WTC11 (cell line): ENCODE measurements around the gene TMF1. TPM values are rescaled to one million over a fixed set of nuclear protein-coding genes. Genes with fewer than 3 reads are reported as not detected.

Experiments used
- ATAC-seq: fragments of 200-7000 bp; cut with Tn5 transposase; 2 replicates; pipeline ENCODE4 v1.10.0; 2021; ENCODE audit warnings: mild to moderate bottlenecking, moderate library complexity
- CTCF ChIA-PET: fragments of 300-600 bp; sonication (Branson Sonifier 250); formaldehyde crosslinking; loops from one replicate; lab custom pipeline; 2021; ENCODE audit warnings: antibody characterized with exemption; lab: Charles Lee
- POLR2A ChIA-PET: fragments of 350-600 bp; sonication (Branson Sonifier 250); formaldehyde crosslinking; loops from one replicate; lab custom pipeline; 2021; ENCODE audit warnings: antibody characterized with exemption; lab: Charles Lee
- DNase-seq: peaks from one replicate; pipeline ENCODE4 v3.0.0; 2021; ENCODE audit warnings: low spot score
- H3K27ac Mint-ChIP-seq: 2 replicates; pipeline ENCODE4 v1.8.0; 2021; ENCODE audit warnings: mixed read lengths
- H3K27me3 Mint-ChIP-seq: 2 replicates; pipeline ENCODE4 v1.8.0; 2021; ENCODE audit warnings: low read depth, mild to moderate bottlenecking, moderate library complexity, mixed read lengths
- H3K36me3 Mint-ChIP-seq: 2 replicates; pipeline ENCODE4 v1.8.0; 2021; ENCODE audit warnings: mixed read lengths
- H3K4me1 Mint-ChIP-seq: 2 replicates; pipeline ENCODE4 v1.8.0; 2022; ENCODE audit warnings: mixed read lengths
- H3K4me3 Mint-ChIP-seq: 2 replicates; pipeline ENCODE4 v1.8.0; 2021; ENCODE audit warnings: mild to moderate bottlenecking, moderate library complexity, mixed read lengths
- H3K9me3 Mint-ChIP-seq: 2 replicates; pipeline ENCODE4 v1.8.0; 2021; ENCODE audit warnings: mixed read lengths
- CREM ChIP-seq: sonication (generic); formaldehyde crosslinking; IDR thresholded peaks from 2 replicates; pipeline ENCODE4 v1.8.1; 2022; ENCODE audit warnings: mild to moderate bottlenecking, missing genetic modification reagents, moderate library complexity
- E2F1 ChIP-seq: sonication (generic); formaldehyde crosslinking; IDR thresholded peaks from 2 replicates; pipeline ENCODE4 v1.8.0; 2022; ENCODE audit warnings: mild to moderate bottlenecking, missing genetic modification reagents
- ELF4 ChIP-seq: sonication (generic); formaldehyde crosslinking; IDR thresholded peaks from 2 replicates; pipeline ENCODE4 v1.8.1; 2022; ENCODE audit warnings: low read depth, mild to moderate bottlenecking, moderate library complexity, missing genetic modification reagents
- EMX1 ChIP-seq: fragments of 250-450 bp; sonication (Bioruptor Pico); IDR thresholded peaks from 2 replicates; pipeline ENCODE4 v1.8.0; 2021; ENCODE audit warnings: mild to moderate bottlenecking
- GABPB1 ChIP-seq: sonication (generic); formaldehyde crosslinking; IDR thresholded peaks from 2 replicates; pipeline ENCODE4 v1.8.1; 2023; ENCODE audit warnings: mild to moderate bottlenecking, missing genetic modification reagents
- HMGA2 ChIP-seq: fragments of 250-450 bp; sonication (Bioruptor Pico); IDR thresholded peaks from 2 replicates; pipeline ENCODE4 v1.4.0; 2021; ENCODE audit warnings: mild to moderate bottlenecking, moderate library complexity
- IRF2 ChIP-seq: sonication (generic); formaldehyde crosslinking; IDR thresholded peaks from 2 replicates; pipeline ENCODE4 v1.8.0; 2022; ENCODE audit warnings: low read depth, missing genetic modification reagents, borderline replicate concordance
- JUN ChIP-seq: sonication (generic); formaldehyde crosslinking; IDR thresholded peaks from 2 replicates; pipeline ENCODE4 v1.8.0; 2023; ENCODE audit warnings: mild to moderate bottlenecking, missing genetic modification reagents
- KAT7 ChIP-seq: sonication (generic); formaldehyde crosslinking; IDR thresholded peaks from 2 replicates; pipeline ENCODE4 v1.8.1; 2023; ENCODE audit warnings: missing genetic modification reagents, mild to moderate bottlenecking, borderline replicate concordance
- MXD4 ChIP-seq: fragments of 250-450 bp; sonication (Bioruptor Pico); IDR thresholded peaks from 2 replicates; pipeline ENCODE4 v1.8.0; 2021; ENCODE audit warnings: mild to moderate bottlenecking, moderate library complexity, borderline replicate concordance
- MYBL2 ChIP-seq: sonication (generic); formaldehyde crosslinking; IDR thresholded peaks from 2 replicates; pipeline ENCODE4 v1.8.1; 2023; ENCODE audit warnings: mild to moderate bottlenecking, moderate library complexity, missing genetic modification reagents
- SMAD3 ChIP-seq: sonication (generic); formaldehyde crosslinking; IDR thresholded peaks from 2 replicates; pipeline ENCODE4 v1.8.0; 2022; ENCODE audit warnings: missing genetic modification reagents, mild to moderate bottlenecking, borderline replicate concordance
- SP1 ChIP-seq: sonication (generic); formaldehyde crosslinking; conservative IDR thresholded peaks from 2 replicates; pipeline ENCODE4 v1.8.1; 2022; ENCODE audit warnings: missing genetic modification reagents
- TCF7 ChIP-seq: sonication (generic); formaldehyde crosslinking; IDR thresholded peaks from 2 replicates; pipeline ENCODE4 v1.8.0; 2022; ENCODE audit warnings: mild to moderate bottlenecking, low read depth, missing genetic modification reagents, moderate library complexity
- TEAD1 ChIP-seq: sonication (generic); formaldehyde crosslinking; IDR thresholded peaks from 2 replicates; pipeline ENCODE4 v1.8.0; 2022; ENCODE audit warnings: mild to moderate bottlenecking, missing genetic modification reagents
- TP53 ChIP-seq: sonication (generic); formaldehyde crosslinking; IDR thresholded peaks from 2 replicates; pipeline ENCODE4 v1.8.1; 2023; ENCODE audit warnings: mild to moderate bottlenecking, missing genetic modification reagents
- ZNF219 ChIP-seq: sonication (generic); formaldehyde crosslinking; IDR thresholded peaks from 2 replicates; pipeline ENCODE4 v1.8.0; 2023; ENCODE audit warnings: missing genetic modification reagents, mild to moderate bottlenecking, borderline replicate concordance
- ZNF232 ChIP-seq: sonication (generic); formaldehyde crosslinking; IDR thresholded peaks from 2 replicates; pipeline ENCODE4 v1.8.0; 2022; ENCODE audit warnings: mild to moderate bottlenecking, missing genetic modification reagents
- ZNF671 ChIP-seq: fragments of 250-450 bp; sonication (Bioruptor Pico); IDR thresholded peaks from 2 replicates; pipeline ENCODE4 v1.8.0; 2021; ENCODE audit warnings: mild to moderate bottlenecking
- total RNA-seq: library from RNA; stranded (reverse); gene quantifications from 3 replicates; pipeline ENCODE4 v1.2.3, GENCODE V29; 2021
- TF ChIP-seq, protein P1 (sequence below): sonication (generic); formaldehyde crosslinking; IDR thresholded peaks from 2 replicates; pipeline ENCODE4 v1.8.0; 2022; ENCODE audit warnings: missing genetic modification reagents
- TF ChIP-seq, protein P2 (sequence below): sonication (generic); formaldehyde crosslinking; IDR thresholded peaks from 2 replicates; pipeline ENCODE4 v1.8.1; 2022; ENCODE audit warnings: mild to moderate bottlenecking, moderate library complexity, missing genetic modification reagents
- TF ChIP-seq, protein P3 (sequence below): fragments of 250-450 bp; sonication (Bioruptor Pico); IDR thresholded peaks from 2 replicates; pipeline ENCODE4 v1.9.0; 2021; ENCODE audit warnings: mild to moderate bottlenecking, borderline replicate concordance

TMF1 gene
- total RNA-seq, 1 experiment from 2014 or later: 23.9 TPM

DNA sequence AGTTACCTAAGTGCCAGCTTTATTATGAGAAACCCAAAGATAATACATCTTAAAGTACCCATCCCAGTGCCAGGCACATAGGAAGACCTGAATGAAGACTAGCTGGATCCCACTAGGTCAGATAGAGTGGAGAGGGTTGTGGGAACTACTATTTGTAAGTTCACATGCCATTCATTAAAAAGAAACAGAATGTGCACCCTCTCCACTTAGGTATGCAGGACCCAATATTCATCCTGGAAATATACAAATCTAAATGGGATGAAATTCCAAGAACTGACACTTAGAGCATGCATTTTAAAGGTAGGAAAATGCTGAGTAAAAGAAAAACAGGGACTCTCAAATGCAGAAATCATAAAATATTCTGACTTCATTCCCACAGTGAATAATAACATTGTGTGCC, 53.0 kb downstream of the TMF1 start:
- no peak overlapping the region for H3K27ac Mint-ChIP-seq
- no peak for TF ChIP-seq GABPB1 (CRISPR knock-in tag)
- no peak for TF ChIP-seq KAT7 (CRISPR knock-in tag)
- no peak for TF ChIP-seq EMX1 (CRISPR knock-in tag)
- no peak for TF ChIP-seq HMGA2 (CRISPR knock-in tag)
- no peak for TF ChIP-seq TEAD1
- TF ChIP-seq, protein P1, sequence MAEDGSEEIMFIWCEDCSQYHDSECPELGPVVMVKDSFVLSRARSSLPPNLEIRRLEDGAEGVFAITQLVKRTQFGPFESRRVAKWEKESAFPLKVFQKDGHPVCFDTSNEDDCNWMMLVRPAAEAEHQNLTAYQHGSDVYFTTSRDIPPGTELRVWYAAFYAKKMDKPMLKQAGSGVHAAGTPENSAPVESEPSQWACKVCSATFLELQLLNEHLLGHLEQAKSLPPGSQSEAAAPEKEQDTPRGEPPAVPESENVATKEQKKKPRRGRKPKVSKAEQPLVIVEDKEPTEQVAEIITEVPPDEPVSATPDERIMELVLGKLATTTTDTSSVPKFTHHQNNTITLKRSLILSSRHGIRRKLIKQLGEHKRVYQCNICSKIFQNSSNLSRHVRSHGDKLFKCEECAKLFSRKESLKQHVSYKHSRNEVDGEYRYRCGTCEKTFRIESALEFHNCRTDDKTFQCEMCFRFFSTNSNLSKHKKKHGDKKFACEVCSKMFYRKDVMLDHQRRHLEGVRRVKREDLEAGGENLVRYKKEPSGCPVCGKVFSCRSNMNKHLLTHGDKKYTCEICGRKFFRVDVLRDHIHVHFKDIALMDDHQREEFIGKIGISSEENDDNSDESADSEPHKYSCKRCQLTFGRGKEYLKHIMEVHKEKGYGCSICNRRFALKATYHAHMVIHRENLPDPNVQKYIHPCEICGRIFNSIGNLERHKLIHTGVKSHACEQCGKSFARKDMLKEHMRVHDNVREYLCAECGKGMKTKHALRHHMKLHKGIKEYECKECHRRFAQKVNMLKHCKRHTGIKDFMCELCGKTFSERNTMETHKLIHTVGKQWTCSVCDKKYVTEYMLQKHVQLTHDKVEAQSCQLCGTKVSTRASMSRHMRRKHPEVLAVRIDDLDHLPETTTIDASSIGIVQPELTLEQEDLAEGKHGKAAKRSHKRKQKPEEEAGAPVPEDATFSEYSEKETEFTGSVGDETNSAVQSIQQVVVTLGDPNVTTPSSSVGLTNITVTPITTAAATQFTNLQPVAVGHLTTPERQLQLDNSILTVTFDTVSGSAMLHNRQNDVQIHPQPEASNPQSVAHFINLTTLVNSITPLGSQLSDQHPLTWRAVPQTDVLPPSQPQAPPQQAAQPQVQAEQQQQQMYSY (CRISPR knock-in tag): no peak
- no peak for TF ChIP-seq ZNF671 (CRISPR knock-in tag)
- no peak for TF ChIP-seq CREM (CRISPR knock-in tag)
- TF ChIP-seq, protein P2, sequence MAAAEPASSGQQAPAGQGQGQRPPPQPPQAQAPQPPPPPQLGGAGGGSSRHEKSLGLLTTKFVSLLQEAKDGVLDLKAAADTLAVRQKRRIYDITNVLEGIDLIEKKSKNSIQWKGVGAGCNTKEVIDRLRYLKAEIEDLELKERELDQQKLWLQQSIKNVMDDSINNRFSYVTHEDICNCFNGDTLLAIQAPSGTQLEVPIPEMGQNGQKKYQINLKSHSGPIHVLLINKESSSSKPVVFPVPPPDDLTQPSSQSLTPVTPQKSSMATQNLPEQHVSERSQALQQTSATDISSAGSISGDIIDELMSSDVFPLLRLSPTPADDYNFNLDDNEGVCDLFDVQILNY (CRISPR knock-in tag): no peak
- TF ChIP-seq ZNF219 (CRISPR knock-in tag): no peak
- TF ChIP-seq MXD4: no peak
- TF ChIP-seq MYBL2: no peak
- POLR2A ChIA-PET: no interaction called here
- CTCF ChIA-PET: interaction anchor here (1.1 kb wide), 1 partner anchor 14 kb away, joined by 4 read pairs; the partner anchor contains the start of gene EOGT
- DNase-seq (no peak), ATAC-seq (no peak)
- no peaks in the 10 kb centered on the region for H3K27me3 Mint-ChIP-seq
- no peak overlapping the region for H3K4me3 Mint-ChIP-seq
- no peaks in the 10 kb centered on the region for H3K4me1 Mint-ChIP-seq
- H3K36me3 Mint-ChIP-seq: peaks cover 62% of the 10 kb centered on the region
- no peaks in the 10 kb centered on the region for H3K9me3 Mint-ChIP-seq

DNA sequence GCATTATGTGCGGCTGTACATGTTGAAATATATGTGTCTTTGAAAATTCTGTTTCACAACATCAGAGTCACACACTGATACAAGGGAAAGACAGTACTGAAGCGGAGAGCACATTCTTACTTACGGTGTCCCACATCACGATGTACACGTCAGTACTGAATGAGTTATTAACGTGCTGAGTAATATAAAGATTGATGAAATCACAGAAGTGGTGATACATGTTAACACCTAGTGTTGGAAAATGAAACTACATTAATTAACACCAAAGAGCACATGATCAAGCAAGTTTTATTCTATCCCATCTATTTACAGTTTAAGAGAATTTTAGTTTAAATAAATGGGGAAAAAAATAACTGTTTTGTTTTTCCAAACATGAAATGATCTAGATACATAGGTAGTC, 54.2 kb downstream of the TMF1 start:
- no peak for ATAC-seq
- Mint-ChIP-seq H3K9me3 (peaks cover 8% of the 10 kb centered on the region), H3K36me3 (peaks cover 63% of the 10 kb centered on the region), H3K27ac (peak overlapping the region; percentile 54; the same call in 1 of the 2 replicates), H3K4me3 (no peak overlapping the region), H3K4me1 (no peaks in the 10 kb centered on the region), H3K27me3 (no peaks in the 10 kb centered on the region)
- DNase-seq: no peak
- ChIA-PET CTCF (no interaction called here), POLR2A (no interaction called here)
- TF ChIP-seq TP53 (CRISPR knock-in tag): no peak
- no peak for TF ChIP-seq CREM (CRISPR knock-in tag)
- no peak for TF ChIP-seq ELF4 (CRISPR knock-in tag)
- no peak for TF ChIP-seq JUN (CRISPR knock-in tag)
- no peak for TF ChIP-seq SMAD3 (CRISPR knock-in tag)
- TF ChIP-seq, protein P3, sequence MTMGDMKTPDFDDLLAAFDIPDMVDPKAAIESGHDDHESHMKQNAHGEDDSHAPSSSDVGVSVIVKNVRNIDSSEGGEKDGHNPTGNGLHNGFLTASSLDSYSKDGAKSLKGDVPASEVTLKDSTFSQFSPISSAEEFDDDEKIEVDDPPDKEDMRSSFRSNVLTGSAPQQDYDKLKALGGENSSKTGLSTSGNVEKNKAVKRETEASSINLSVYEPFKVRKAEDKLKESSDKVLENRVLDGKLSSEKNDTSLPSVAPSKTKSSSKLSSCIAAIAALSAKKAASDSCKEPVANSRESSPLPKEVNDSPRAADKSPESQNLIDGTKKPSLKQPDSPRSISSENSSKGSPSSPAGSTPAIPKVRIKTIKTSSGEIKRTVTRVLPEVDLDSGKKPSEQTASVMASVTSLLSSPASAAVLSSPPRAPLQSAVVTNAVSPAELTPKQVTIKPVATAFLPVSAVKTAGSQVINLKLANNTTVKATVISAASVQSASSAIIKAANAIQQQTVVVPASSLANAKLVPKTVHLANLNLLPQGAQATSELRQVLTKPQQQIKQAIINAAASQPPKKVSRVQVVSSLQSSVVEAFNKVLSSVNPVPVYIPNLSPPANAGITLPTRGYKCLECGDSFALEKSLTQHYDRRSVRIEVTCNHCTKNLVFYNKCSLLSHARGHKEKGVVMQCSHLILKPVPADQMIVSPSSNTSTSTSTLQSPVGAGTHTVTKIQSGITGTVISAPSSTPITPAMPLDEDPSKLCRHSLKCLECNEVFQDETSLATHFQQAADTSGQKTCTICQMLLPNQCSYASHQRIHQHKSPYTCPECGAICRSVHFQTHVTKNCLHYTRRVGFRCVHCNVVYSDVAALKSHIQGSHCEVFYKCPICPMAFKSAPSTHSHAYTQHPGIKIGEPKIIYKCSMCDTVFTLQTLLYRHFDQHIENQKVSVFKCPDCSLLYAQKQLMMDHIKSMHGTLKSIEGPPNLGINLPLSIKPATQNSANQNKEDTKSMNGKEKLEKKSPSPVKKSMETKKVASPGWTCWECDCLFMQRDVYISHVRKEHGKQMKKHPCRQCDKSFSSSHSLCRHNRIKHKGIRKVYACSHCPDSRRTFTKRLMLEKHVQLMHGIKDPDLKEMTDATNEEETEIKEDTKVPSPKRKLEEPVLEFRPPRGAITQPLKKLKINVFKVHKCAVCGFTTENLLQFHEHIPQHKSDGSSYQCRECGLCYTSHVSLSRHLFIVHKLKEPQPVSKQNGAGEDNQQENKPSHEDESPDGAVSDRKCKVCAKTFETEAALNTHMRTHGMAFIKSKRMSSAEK: no peak
- TF ChIP-seq IRF2 (CRISPR knock-in tag): no peak
- TF ChIP-seq, protein P1 (CRISPR knock-in tag): no peak
- no peak for TF ChIP-seq SP1 (CRISPR knock-in tag)
- TF ChIP-seq TCF7 (CRISPR knock-in tag): no peak
- no peak for TF ChIP-seq ZNF232 (CRISPR knock-in tag)
- no peak for TF ChIP-seq E2F1 (CRISPR knock-in tag)
